B cell (primary cell): Measurements from ENCODE around the gene PLCG2.

ENCODE experiments used
- EZH2 ChIP-seq: IDR thresholded peaks from 2 replicates; pipeline ENCODE4 v1.6.1; 2012; ENCODE audit warnings: borderline replicate concordance, low read depth, mild to moderate bottlenecking, moderate library complexity, low read length; ENCODE audit not compliant: insufficient read depth, poor library complexity, severe bottlenecking
- TF ChIP-seq, protein P1 (sequence below): fragments of 200-600 bp; IDR thresholded peaks from one replicate; pipeline ENCODE4 v1.8.0; 2022; ENCODE audit warnings: antibody characterized with exemption, mild to moderate bottlenecking

DNA sequence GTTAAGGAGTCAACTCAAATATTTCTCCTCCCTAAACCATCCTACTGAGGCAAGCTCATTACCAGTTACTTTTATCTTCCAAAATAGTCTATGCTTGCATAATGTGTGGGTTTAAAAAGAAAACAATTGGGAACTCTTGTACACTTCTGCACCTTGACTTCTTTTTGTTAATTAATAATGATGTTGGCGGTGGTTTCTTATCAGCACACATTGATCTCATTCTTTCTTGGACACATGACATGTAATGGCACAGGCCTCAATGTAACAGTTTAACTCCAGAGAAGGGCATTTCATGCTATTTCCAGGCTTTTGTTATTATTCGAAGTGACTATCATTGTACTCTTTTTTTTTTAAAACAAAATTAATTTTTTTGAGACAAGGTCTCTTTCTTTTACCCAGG lies 7.8 kb downstream of the PLCG2 start:
- TF ChIP-seq, protein P1, sequence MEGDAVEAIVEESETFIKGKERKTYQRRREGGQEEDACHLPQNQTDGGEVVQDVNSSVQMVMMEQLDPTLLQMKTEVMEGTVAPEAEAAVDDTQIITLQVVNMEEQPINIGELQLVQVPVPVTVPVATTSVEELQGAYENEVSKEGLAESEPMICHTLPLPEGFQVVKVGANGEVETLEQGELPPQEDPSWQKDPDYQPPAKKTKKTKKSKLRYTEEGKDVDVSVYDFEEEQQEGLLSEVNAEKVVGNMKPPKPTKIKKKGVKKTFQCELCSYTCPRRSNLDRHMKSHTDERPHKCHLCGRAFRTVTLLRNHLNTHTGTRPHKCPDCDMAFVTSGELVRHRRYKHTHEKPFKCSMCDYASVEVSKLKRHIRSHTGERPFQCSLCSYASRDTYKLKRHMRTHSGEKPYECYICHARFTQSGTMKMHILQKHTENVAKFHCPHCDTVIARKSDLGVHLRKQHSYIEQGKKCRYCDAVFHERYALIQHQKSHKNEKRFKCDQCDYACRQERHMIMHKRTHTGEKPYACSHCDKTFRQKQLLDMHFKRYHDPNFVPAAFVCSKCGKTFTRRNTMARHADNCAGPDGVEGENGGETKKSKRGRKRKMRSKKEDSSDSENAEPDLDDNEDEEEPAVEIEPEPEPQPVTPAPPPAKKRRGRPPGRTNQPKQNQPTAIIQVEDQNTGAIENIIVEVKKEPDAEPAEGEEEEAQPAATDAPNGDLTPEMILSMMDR, result no peak
- TF ChIP-seq EZH2, result no peak
